Activated naive CD8-positive, alpha-beta T cell treated with anti-CD3 and anti-CD28 coated beads, Interleukin-2, amount 10 ng/mL, durations not matched to agents 7 days and 5 days (primary cell): ENCODE results near the gene ARID1B. TPM values are rescaled to one million over a fixed set of nuclear protein-coding genes. Genes with fewer than 3 reads are reported as not detected.
"Not testable (repeated sequence)": the region's sequence is repeated elsewhere in the genome, so short reads cannot be mapped to it uniquely, and the experiment has no call there.

Experiments
- ATAC-seq: fragments of 150-1000 bp; cut with Tn5 transposase; one replicate; pipeline ENCODE4 v1.10.0; 2021; ENCODE audit warnings: low read depth, moderate library complexity
- POLR2A ChIA-PET: fragments of 350-600 bp; sonication (Branson Sonifier 250); formaldehyde crosslinking; loops from one replicate; lab custom pipeline; 2021; ENCODE audit warnings: antibody characterized with exemption; lab: Charles Lee
- DNase-seq: peaks from one replicate; pipeline ENCODE4 v3.0.0; 2021
- H3K27ac Mint-ChIP-seq: one replicate; pipeline ENCODE4 v1.8.0; 2022; ENCODE audit warnings: mild to moderate bottlenecking, mixed read lengths
- H3K27me3 Mint-ChIP-seq: one replicate; pipeline ENCODE4 v1.8.0; 2022; ENCODE audit warnings: mild to moderate bottlenecking, moderate library complexity, mixed read lengths
- H3K36me3 Mint-ChIP-seq: one replicate; pipeline ENCODE4 v1.8.0; 2021; ENCODE audit warnings: mild to moderate bottlenecking, mixed read lengths
- H3K4me1 Mint-ChIP-seq: one replicate; pipeline ENCODE4 v1.8.0; 2021; ENCODE audit warnings: mixed read lengths
- H3K4me3 Mint-ChIP-seq: one replicate; pipeline ENCODE4 v1.8.0; 2022; ENCODE audit warnings: mild to moderate bottlenecking, moderate library complexity, mixed read lengths
- H3K9me3 Mint-ChIP-seq: one replicate; pipeline ENCODE4 v1.8.0; 2021; ENCODE audit warnings: mixed read lengths
- total RNA-seq, 2 experiments: library from RNA; stranded (reverse); gene quantifications; one replicate each; pipeline ENCODE4 v1.2.3, GENCODE V29; 2021

Gene ARID1B
- total RNA-seq, 2 experiments from 2014 or later, result 83.2 to 98.2 TPM

GRCh38 chr6:157038610-157039009 is 261.4 kb downstream of the ARID1B start:
- POLR2A ChIA-PET, result no interaction called here

GRCh38 chr6:157039639-157040038 is 262.5 kb downstream of the ARID1B start:
- H3K36me3 Mint-ChIP-seq, ATAC-seq, H3K4me3 Mint-ChIP-seq, H3K27me3 Mint-ChIP-seq, H3K9me3 Mint-ChIP-seq, H3K4me1 Mint-ChIP-seq, DNase-seq, H3K27ac Mint-ChIP-seq: not testable (repeated sequence)
- POLR2A ChIA-PET, result interaction anchor here (0.7 kb wide), 1 partner anchor 107 kb away, joined by 4 read pairs; no protein-coding TSS in a partner anchor

More at GRCh38 chr6:157038610-157039009, 261.4 kb downstream of the ARID1B start:
- Mint-ChIP-seq H3K4me1 (peaks cover 11% of the 10 kb centered on the region), H3K27ac (no peak overlapping the region), H3K4me3 (no peak overlapping the region), H3K27me3 (no peaks in the 10 kb centered on the region), H3K9me3 (no peaks in the 10 kb centered on the region), H3K36me3 (peaks cover 3% of the 10 kb centered on the region)
- DNase-seq, result no peak
- no peak for ATAC-seq

GRCh38 chr6:157040191-157040590 is 263.0 kb downstream of the ARID1B start:
- Mint-ChIP-seq H3K4me3 (no peak overlapping the region), H3K27ac (no peak overlapping the region), H3K9me3 (no peaks in the 10 kb centered on the region), H3K4me1 (peaks cover 4% of the 10 kb centered on the region), H3K36me3 (peaks cover 4% of the 10 kb centered on the region), H3K27me3 (no peaks in the 10 kb centered on the region)
- POLR2A ChIA-PET, result interaction anchor here (0.7 kb wide), 1 partner anchor 107 kb away, joined by 4 read pairs; no protein-coding TSS in a partner anchor
- no peak for DNase-seq
- no peak for ATAC-seq

GRCh38 chr6:157045831-157046454 is 268.8 kb downstream of the ARID1B start:
- H3K27me3 Mint-ChIP-seq, result no peaks in the 10 kb centered on the region
- ATAC-seq (no peak), DNase-seq (no peak)
- H3K4me3 Mint-ChIP-seq, result no peak overlapping the region
- POLR2A ChIA-PET, result interaction anchor here (1.0 kb wide), 1 partner anchor 8 kb away, joined by 3 read pairs; no protein-coding TSS in a partner anchor
- peaks cover 4% of the 10 kb centered on the region for H3K36me3 Mint-ChIP-seq
- H3K4me1 Mint-ChIP-seq, result peaks cover 7% of the 10 kb centered on the region
- H3K27ac Mint-ChIP-seq, result no peak overlapping the region
- H3K9me3 Mint-ChIP-seq, result no peaks in the 10 kb centered on the region

GRCh38 chr6:157046776-157047175 is 269.6 kb downstream of the ARID1B start:
- ATAC-seq, result no peak
- H3K36me3 Mint-ChIP-seq, result peaks cover 4% of the 10 kb centered on the region
- POLR2A ChIA-PET, result no interaction called here

GRCh38 chr6:157047328-157047727 is 270.1 kb downstream of the ARID1B start:
- POLR2A ChIA-PET, result no interaction called here
- peaks cover 4% of the 10 kb centered on the region for H3K4me1 Mint-ChIP-seq
- no peaks in the 10 kb centered on the region for H3K9me3 Mint-ChIP-seq
- H3K27ac Mint-ChIP-seq, result no peak overlapping the region
- no peak overlapping the region for H3K4me3 Mint-ChIP-seq
- ATAC-seq (no peak), DNase-seq (no peak)
- peaks cover 4% of the 10 kb centered on the region for H3K36me3 Mint-ChIP-seq
- no peaks in the 10 kb centered on the region for H3K27me3 Mint-ChIP-seq

More at GRCh38 chr6:157046776-157047175, 269.6 kb downstream of the ARID1B start:
- no peak overlapping the region for H3K27ac Mint-ChIP-seq
- DNase-seq, result no peak
- no peaks in the 10 kb centered on the region for H3K27me3 Mint-ChIP-seq
- no peak overlapping the region for H3K4me3 Mint-ChIP-seq
- H3K4me1 Mint-ChIP-seq, result peaks cover 6% of the 10 kb centered on the region
- no peaks in the 10 kb centered on the region for H3K9me3 Mint-ChIP-seq

- no peak for DNase-seq
- H3K27me3 Mint-ChIP-seq, result no peaks in the 10 kb centered on the region
- no peak overlapping the region for H3K4me3 Mint-ChIP-seq
- peaks cover 4% of the 10 kb centered on the region for H3K36me3 Mint-ChIP-seq
- POLR2A ChIA-PET, result no interaction called here
- ATAC-seq, result no peak
- peaks cover 4% of the 10 kb centered on the region for H3K4me1 Mint-ChIP-seq
- no peak overlapping the region for H3K27ac Mint-ChIP-seq
- no peaks in the 10 kb centered on the region for H3K9me3 Mint-ChIP-seq
Observed at GRCh38 chr6:157047951-157048350, 270.8 kb downstream of the ARID1B start.

- POLR2A ChIA-PET, result no interaction called here
- no peak overlapping the region for H3K27ac Mint-ChIP-seq
Observed at GRCh38 chr6:157049133-157049532, 272.0 kb downstream of the ARID1B start.

GRCh38 chr6:157050537-157051265 is 273.5 kb downstream of the ARID1B start:
- Mint-ChIP-seq H3K27me3 (no peaks in the 10 kb centered on the region), H3K36me3 (peaks cover 4% of the 10 kb centered on the region), H3K4me1 (peaks cover 22% of the 10 kb centered on the region), H3K27ac (no peak overlapping the region), H3K4me3 (no peak overlapping the region), H3K9me3 (no peaks in the 10 kb centered on the region)
- POLR2A ChIA-PET, result no interaction called here
- DNase-seq (no peak), ATAC-seq (no peak)

More at GRCh38 chr6:157049133-157049532, 272.0 kb downstream of the ARID1B start:
- Mint-ChIP-seq H3K9me3 (no peaks in the 10 kb centered on the region), H3K36me3 (no peaks in the 10 kb centered on the region), H3K4me1 (peaks cover 8% of the 10 kb centered on the region), H3K4me3 (no peak overlapping the region), H3K27me3 (no peaks in the 10 kb centered on the region)
- ATAC-seq, result no peak
- no peak for DNase-seq

GRCh38 chr6:157054531-157054979 is 277.4 kb downstream of the ARID1B start:
- POLR2A ChIA-PET, result interaction anchor here (0.9 to 2.3 kb wide), 8 partner anchors 9 to 276 kb away, joined by 3 to 18 read pairs (median 4); no protein-coding TSS in a partner anchor
- Mint-ChIP-seq H3K4me3 (peak overlapping the region; percentile 74), H3K27me3 (no peaks in the 10 kb centered on the region), H3K27ac (peak overlapping the region; percentile 91), H3K36me3 (peaks cover 15% of the 10 kb centered on the region), H3K9me3 (no peaks in the 10 kb centered on the region), H3K4me1 (peaks cover 32% of the 10 kb centered on the region)
- ATAC-seq, result peak; percentile 95
- DNase-seq, result peak; percentile 42

- H3K9me3 Mint-ChIP-seq, result no peaks in the 10 kb centered on the region
- DNase-seq (no peak), ATAC-seq (no peak)
- H3K36me3 Mint-ChIP-seq, result peaks cover 15% of the 10 kb centered on the region
- POLR2A ChIA-PET, result interaction anchor here (1.5 to 2.3 kb wide), 2 partner anchors 13 to 35 kb away, joined by 3 to 18 read pairs; no protein-coding TSS in a partner anchor
- peak overlapping the region; percentile 91 for H3K27ac Mint-ChIP-seq
- H3K4me1 Mint-ChIP-seq, result peaks cover 35% of the 10 kb centered on the region
- peak overlapping the region; percentile 74 for H3K4me3 Mint-ChIP-seq
- no peaks in the 10 kb centered on the region for H3K27me3 Mint-ChIP-seq
Observed at GRCh38 chr6:157055863-157056262, 278.7 kb downstream of the ARID1B start.

GRCh38 chr6:157056275-157056674 is 279.1 kb downstream of the ARID1B start:
- DNase-seq (no peak), ATAC-seq (peak; percentile 12)
- Mint-ChIP-seq H3K27ac (peak overlapping the region; percentile 71), H3K36me3 (peaks cover 15% of the 10 kb centered on the region), H3K9me3 (no peaks in the 10 kb centered on the region), H3K4me3 (no peak overlapping the region), H3K4me1 (peaks cover 36% of the 10 kb centered on the region), H3K27me3 (no peaks in the 10 kb centered on the region)
- POLR2A ChIA-PET, result interaction anchor here (1.5 to 2.3 kb wide), 2 partner anchors 12 to 35 kb away, joined by 3 to 18 read pairs; no protein-coding TSS in a partner anchor

GRCh38 chr6:157058574-157058973 is 281.4 kb downstream of the ARID1B start:
- peaks cover 15% of the 10 kb centered on the region for H3K36me3 Mint-ChIP-seq
- no peak for ATAC-seq
- H3K4me1 Mint-ChIP-seq, result peaks cover 34% of the 10 kb centered on the region
- no peaks in the 10 kb centered on the region for H3K9me3 Mint-ChIP-seq
- no peak for DNase-seq
- no peak overlapping the region for H3K4me3 Mint-ChIP-seq
- POLR2A ChIA-PET, result no interaction called here
- H3K27me3 Mint-ChIP-seq, result no peaks in the 10 kb centered on the region
- H3K27ac Mint-ChIP-seq, result no peak overlapping the region
